NB4 (cell line): ENCODE results near the gene SPACA7.
"Not testable (repeated sequence)": the region's sequence is repeated elsewhere in the genome, so short reads cannot be mapped to it uniquely, and the experiment has no call there.

Experiments
- DNase-seq: peaks from one replicate; pipeline ENCODE4 v3.0.0; 2010; ENCODE audit warnings: low read depth
- H3K4me3 ChIP-seq: one replicate; pipeline ENCODE4 v1.5.1; 2011; ENCODE audit warnings: mild to moderate bottlenecking, low read depth, low read length, moderate library complexity
- MAX ChIP-seq: IDR thresholded peaks from 2 replicates; pipeline ENCODE4 v1.6.1; 2011; ENCODE audit warnings: low read depth, low read length
- MYC ChIP-seq: IDR thresholded peaks from 2 replicates; pipeline ENCODE4 v1.6.1; 2011; ENCODE audit warnings: low read depth, low read length
- POLR2A ChIP-seq: IDR thresholded peaks from 2 replicates; pipeline ENCODE4 v1.6.1; 2011; ENCODE audit warnings: mild to moderate bottlenecking; ENCODE audit not compliant: insufficient read length; ENCODE audit errors: extremely low read depth
- TF ChIP-seq, protein P1 (sequence below): IDR thresholded peaks from one replicate; pipeline ENCODE4 v1.5.1; 2012; ENCODE audit warnings: low read depth, low read length

Gene SPACA7

GRCh38 chr13:112431734-112432133, 55.6 kb downstream of the SPACA7 start:
- no peak overlapping the region for H3K4me3 ChIP-seq
- no peak for DNase-seq
- TF ChIP-seq, protein P1, sequence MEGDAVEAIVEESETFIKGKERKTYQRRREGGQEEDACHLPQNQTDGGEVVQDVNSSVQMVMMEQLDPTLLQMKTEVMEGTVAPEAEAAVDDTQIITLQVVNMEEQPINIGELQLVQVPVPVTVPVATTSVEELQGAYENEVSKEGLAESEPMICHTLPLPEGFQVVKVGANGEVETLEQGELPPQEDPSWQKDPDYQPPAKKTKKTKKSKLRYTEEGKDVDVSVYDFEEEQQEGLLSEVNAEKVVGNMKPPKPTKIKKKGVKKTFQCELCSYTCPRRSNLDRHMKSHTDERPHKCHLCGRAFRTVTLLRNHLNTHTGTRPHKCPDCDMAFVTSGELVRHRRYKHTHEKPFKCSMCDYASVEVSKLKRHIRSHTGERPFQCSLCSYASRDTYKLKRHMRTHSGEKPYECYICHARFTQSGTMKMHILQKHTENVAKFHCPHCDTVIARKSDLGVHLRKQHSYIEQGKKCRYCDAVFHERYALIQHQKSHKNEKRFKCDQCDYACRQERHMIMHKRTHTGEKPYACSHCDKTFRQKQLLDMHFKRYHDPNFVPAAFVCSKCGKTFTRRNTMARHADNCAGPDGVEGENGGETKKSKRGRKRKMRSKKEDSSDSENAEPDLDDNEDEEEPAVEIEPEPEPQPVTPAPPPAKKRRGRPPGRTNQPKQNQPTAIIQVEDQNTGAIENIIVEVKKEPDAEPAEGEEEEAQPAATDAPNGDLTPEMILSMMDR = no peak
- TF ChIP-seq MAX (no peak), MYC (no peak), POLR2A (no peak)

DNA sequence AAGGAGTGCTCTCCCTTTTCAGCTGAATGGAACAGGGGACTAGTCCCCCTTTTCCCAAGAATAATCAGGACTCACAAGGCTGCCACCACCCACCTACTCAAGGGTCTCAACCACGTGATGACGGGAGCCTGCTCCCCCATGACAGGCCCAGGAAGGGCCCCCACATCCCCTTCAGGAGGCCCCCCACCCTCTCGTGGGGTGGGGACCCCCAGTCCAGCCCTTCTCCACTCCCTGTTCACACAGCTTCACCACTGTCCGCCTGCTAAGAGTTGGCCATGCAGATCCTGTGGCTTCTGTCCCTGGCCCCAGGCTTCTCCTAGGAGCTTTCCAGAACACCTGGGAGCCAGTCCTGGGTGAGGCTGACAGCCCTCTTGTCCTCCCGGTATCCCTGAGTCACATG, 56.6 kb downstream of the SPACA7 start:
- DNase-seq, H3K4me3 ChIP-seq: not testable (repeated sequence)

- not testable (repeated sequence) for DNase-seq, H3K4me3 ChIP-seq
These were observed 57.4 kb downstream of the SPACA7 start for GRCh38 chr13:112433517-112433916.

DNA sequence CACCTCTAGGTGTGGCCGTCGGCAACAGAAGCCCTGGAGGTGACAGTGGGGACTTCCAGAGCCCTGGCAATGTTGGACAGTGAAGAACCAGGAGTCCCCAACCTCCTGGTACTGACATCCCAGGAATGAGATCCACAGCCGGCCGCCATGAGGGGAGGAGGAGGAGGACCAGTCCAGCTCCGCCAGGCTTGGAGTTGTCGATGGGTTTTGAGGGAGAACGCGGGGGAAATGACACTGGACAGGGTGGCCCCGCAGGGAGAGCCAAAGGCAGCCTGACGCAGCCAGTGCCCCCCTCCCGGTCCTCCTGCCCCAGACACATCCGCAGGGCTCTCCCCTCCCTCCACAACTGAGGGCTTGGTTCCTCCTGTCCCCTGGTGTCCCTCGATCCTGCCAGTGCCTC, 57.9 kb downstream of the SPACA7 start:
- DNase-seq = no peak
- no peak overlapping the region for H3K4me3 ChIP-seq
- TF ChIP-seq, protein P1 = no peak
- TF ChIP-seq POLR2A = no peak
- no peak for TF ChIP-seq MAX
- TF ChIP-seq MYC = no peak

GRCh38 chr13:112434937-112435523, 58.9 kb downstream of the SPACA7 start:
- TF ChIP-seq, protein P1 = no peak
- no peak; the same call in 1 of the 2 replicates for TF ChIP-seq MAX
- TF ChIP-seq POLR2A = no peak
- no peak for TF ChIP-seq MYC
- no peak for DNase-seq
- no peak overlapping the region for H3K4me3 ChIP-seq

- DNase-seq = no peak
- H3K4me3 ChIP-seq = no peak overlapping the region
- TF ChIP-seq POLR2A (no peak), MAX (no peak), MYC (no peak)
- TF ChIP-seq, protein P1 = no peak
These were observed 59.8 kb downstream of the SPACA7 start for GRCh38 chr13:112435973-112436372.

DNA sequence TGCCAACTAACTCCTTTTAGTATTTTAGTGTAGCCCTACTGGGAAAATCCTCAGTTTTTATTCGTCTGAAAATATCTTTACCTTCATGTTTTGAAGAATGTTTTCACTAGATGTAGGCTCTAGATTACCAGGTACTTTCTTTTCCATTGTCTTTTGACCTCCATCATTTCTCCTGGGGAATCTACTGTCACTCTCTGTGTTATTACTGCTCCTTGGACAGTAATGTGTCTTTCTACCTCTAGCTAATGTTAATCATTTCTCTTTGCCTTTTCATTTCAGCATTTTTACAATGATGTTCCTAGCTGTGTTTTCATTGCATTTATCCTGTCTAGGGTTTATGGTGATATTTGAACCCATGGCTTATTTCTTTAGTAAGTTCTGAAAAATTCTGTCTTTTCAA, 61.9 kb downstream of the SPACA7 start:
- no peak for DNase-seq
- TF ChIP-seq MYC = no peak
- TF ChIP-seq, protein P1 = no peak
- TF ChIP-seq MAX = no peak
- TF ChIP-seq POLR2A = no peak
- H3K4me3 ChIP-seq = no peak overlapping the region
